ENCODE results near the gene PREX1.
"Not testable (repeated sequence)": the region's sequence is repeated elsewhere in the genome, so short reads cannot be mapped to it uniquely, and the experiment has no call there.

Gene PREX1

DNA sequence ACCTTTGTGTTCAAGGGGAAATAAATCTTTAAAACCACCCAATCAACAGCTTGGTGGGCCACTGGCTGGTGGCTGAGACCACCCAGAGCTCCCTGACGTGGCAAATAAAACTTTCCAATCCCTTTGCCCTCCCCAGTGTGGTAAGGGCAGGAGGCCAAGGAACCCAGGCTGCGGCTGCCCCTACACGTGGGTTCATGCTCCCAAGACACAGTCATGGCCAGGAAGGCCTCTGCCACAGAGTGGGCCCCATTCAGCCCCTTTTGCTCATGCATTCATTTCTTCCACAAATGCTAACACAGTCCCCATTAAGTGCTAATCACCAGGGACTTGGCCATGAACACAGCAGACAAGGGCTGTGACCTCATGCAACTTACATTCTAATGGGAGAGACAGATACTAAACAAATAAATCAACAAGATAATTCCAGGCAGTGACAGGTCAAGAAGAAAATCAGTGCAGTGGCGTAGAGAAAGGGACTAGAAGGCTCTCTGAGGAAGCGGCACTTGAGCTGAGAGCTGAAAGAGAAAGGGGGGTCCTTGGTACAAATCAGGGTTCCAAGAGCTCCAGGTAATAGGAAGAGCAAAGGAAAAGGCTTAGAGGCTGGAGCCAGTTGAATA, 13.8 kb downstream of the PREX1 start:
- TF ChIP-seq, protein P1, sequence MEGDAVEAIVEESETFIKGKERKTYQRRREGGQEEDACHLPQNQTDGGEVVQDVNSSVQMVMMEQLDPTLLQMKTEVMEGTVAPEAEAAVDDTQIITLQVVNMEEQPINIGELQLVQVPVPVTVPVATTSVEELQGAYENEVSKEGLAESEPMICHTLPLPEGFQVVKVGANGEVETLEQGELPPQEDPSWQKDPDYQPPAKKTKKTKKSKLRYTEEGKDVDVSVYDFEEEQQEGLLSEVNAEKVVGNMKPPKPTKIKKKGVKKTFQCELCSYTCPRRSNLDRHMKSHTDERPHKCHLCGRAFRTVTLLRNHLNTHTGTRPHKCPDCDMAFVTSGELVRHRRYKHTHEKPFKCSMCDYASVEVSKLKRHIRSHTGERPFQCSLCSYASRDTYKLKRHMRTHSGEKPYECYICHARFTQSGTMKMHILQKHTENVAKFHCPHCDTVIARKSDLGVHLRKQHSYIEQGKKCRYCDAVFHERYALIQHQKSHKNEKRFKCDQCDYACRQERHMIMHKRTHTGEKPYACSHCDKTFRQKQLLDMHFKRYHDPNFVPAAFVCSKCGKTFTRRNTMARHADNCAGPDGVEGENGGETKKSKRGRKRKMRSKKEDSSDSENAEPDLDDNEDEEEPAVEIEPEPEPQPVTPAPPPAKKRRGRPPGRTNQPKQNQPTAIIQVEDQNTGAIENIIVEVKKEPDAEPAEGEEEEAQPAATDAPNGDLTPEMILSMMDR (IDR thresholded peaks at IDR 0.05; ENCODE audit: extremely low read depth, missing control alignments): no peak
- no peak for DNase-seq (ENCODE audit: low spot score)

DNA sequence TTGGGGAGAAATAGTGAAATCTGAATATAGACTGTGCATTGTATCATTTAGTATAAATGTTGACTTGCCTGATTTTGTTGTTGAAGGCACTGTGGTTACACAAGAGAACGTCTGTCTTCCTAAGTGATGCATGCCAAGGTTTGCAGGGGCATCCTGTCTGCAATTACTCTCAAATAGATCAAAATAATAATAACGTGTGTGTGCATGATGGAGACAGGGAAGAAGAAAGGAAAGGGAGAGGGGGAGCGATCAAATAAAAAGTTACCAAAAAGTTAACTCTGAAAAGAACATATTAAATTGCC, 14.4 kb downstream of the PREX1 start:
- DNase-seq (ENCODE audit: low spot score): no peak
- TF ChIP-seq, protein P1 (IDR thresholded peaks at IDR 0.05; ENCODE audit: extremely low read depth, missing control alignments): no peak

DNA sequence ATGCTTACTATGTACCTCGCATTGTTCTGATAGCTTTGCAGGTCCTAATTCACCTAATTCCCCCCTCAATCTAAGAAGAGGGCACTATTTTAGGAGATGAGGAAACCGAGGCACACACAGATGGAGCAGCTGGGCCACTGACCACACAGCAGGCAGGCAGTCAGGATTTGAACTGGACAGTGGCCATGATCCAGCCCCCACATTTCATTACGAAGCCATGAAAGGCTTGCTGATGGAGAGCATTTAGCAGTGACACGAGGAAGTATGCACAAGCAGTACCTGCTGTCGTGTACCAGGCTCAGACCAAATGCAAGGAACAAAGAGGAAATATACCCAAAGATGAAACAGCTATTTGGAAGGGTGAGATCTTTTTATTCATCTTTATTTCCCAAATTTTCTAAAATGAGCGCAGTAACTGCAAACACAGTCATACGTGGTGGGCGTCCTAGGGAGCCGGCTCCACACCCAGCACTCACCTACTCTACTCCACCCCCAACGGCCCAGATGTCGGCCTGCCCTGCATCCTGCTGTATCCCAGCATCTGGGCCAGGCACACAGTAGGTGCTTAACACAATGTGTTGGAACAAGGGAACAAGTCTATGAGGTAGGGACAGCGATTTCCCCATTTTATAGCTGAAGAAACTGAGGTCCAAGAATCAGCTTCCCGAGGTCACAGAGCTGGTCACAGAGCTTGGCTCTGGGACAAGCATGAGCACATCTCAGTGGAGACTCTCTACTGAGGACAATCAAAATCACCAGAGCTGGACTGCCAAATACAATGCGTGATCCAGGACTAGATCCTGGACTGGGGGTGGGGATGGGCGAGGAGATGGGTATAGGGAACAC, 15.0 kb downstream of the PREX1 start:
- TF ChIP-seq, protein P1 (IDR thresholded peaks at IDR 0.05; ENCODE audit: extremely low read depth, missing control alignments): no peak
- DNase-seq (ENCODE audit: low spot score): no peak

DNA sequence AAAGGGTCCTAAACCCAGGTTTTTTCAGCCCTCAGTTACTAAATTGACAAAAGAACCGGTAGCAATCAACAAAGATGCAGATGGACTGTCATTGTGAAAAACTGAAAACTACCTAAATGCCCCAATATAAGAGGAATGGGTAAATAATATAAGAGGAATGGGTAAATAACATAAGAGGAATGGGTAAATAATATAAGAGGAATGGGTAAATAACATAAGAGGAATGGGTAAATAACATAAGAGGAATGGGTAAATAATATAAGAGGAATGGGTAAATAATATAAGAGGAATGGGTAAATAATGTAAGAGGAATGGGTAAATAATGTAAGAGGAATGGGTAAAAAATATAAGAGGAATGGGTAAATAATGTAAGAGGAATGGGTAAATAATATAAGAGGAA, 15.7 kb downstream of the PREX1 start:
- DNase-seq (ENCODE audit: low spot score): not testable (repeated sequence)

DNA sequence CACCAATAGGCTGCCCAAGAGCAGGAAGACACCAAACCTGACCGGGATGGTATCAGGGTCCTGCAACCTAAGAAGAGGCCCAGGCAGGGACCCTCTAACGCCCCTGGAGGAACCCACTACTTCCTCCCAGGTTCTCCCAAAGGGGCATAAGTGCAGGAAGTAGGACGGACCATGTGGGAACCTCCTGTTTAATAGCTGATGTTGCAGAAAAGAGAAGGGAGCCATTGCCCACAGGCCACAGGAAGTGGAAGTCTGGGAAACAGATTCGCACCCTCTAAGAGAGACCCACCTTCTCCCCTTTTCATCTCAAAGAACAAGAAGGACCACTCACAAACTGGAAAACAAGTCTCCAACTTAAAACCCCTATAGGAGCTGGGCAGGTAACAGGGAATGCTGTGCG, 18.1 kb downstream of the PREX1 start:
- TF ChIP-seq, protein P1 (IDR thresholded peaks at IDR 0.05; ENCODE audit: extremely low read depth, missing control alignments): no peak
- DNase-seq (ENCODE audit: low spot score): no peak

DNA sequence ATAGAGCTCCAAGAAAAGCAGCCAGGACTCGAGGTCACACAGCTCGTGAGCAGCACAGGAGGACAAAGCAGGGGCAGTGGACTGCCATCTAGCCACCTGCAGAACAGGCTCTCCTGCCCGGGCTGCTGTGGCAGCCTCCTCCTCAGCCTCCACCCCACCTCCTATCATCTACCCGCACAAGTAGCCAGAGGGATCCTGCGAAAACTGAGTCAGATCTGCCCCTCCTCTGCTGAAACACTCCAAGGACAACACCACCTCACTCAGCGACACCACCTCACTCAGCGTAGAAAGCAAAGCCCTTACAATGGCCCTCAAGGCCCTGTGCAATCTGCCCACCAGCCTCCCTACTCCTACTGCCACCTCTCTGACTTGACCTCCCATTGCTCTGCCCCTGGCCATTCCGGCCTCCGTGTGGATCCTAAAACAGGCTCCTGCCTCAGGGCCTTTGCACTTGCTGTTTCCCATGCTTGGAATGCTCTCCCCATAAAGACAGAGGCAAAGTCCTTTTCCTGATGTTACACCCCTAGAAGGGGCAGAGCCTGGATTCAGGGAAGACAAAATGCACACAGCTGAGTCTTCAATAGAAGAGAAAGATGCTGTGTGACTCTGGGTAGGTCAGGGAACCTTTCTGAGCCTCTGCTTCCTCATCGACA, 19.3 kb downstream of the PREX1 start:
- TF ChIP-seq, protein P1 (IDR thresholded peaks at IDR 0.05; ENCODE audit: extremely low read depth, missing control alignments): no peak
- DNase-seq (ENCODE audit: low spot score): no peak

DNA sequence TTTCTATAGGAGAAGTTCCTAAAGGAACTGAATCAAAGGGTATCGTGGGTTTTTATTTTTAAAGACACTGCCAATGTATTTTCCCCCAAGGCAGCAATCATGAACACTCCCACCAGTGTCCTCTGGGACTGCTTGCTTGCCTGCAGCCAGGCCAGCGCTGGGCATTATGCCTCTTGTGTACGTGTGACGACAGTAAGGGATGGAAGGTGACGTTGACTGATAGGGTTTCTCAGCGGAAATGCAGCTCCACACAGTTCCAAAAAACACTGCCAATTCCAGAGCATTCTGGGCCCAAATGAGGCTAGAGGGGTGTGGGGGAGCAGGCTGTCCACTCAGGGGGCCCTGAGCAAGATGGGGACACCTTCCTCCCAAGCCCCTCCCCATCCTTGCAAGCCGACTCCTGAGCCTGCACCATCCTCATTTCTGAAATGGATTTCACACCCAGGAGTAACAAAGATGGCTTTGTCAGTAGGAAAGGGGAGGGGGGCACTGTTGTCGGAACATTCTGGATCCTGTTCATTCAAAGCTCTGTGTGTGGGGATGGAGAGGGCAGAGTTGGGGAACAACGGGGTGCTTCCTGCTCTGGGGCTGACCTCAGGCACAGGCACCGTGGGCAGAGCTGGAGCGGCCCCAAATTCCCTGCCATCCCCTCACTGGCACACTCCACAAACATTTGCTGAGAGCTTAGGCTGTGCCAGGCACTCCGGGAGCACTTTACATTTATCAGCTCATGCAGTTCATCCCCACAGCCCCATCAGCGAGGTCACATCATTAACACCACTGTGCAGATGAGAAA, 20.0 kb downstream of the PREX1 start:
- TF ChIP-seq, protein P1 (IDR thresholded peaks at IDR 0.05; ENCODE audit: extremely low read depth, missing control alignments): no peak
- DNase-seq (ENCODE audit: low spot score): no peak

All from GM20000 (cell line).